Measurements from ENCODE around the gene DPM1. TPM values are rescaled to one million over a fixed set of nuclear protein-coding genes. Genes with fewer than 3 reads are reported as not detected.

DPM1 gene
- total and polyA plus RNA-seq, 2 of the 8 experiments (the other 6 are each of a cell fraction or from before 2014, with no cell fraction given), result 42.3 to 57.0 TPM

DNA sequence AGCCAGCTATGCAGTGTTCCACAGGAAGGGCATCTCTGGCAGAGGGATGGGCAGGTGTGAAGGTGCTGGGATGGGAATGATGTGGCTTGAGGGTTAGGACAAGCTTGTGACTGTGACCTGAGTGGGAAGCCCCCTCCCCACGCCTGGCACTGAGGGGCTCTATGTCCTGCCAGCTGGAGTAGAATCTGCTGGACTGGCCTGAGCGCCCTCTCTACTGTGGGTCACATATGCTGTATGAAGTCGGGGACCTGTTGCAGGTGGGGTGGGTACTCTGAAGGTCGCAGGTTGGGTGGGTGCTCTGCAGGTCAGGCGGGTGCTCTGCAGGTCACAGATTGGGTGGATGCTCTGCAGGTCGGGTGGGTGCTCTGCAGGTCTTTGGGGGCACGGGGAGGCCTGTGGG, 44.3 kb upstream of the DPM1 start:
- ChIA-PET POLR2A (ENCODE audit: partially characterized antibody) (interaction anchor here (0.8 to 0.9 kb wide), 2 partner anchors 13 to 25 kb away, joined by 3 read pairs; no protein-coding TSS in a partner anchor), CTCF (ENCODE audit: partially characterized antibody) (interaction anchor here (0.8 to 2.3 kb wide), 4 partner anchors 10 to 15 kb away, joined by 3 to 10 read pairs (median 4); no protein-coding TSS in a partner anchor)
- Histone ChIP-seq H4K91ac (replicated peaks; ENCODE audit: insufficient read length, low read length) (no peak overlapping the region), H2BK15ac (ENCODE audit: low read length) (no peak overlapping the region), H3K4me2 (ENCODE audit: insufficient read depth in 1 of 2, low read depth in 2 of 2, low read length in 2 of 2) (no peak overlapping the region), H3K79me2 (ENCODE audit: control insufficient read depth in 1 of 2, insufficient read depth in 2 of 2, low read length in 2 of 2) (no peaks in the 10 kb centered on the region), H3K27me3 (replicated peaks in 1 of 4; ENCODE audit: control insufficient read depth in 3 of 4, extremely low read depth in 1 of 4, insufficient read depth in 3 of 4, low read length in 3 of 4) (no peaks in the 10 kb centered on the region; a peak in 1 of 7 replicates), H3K56ac (replicated peaks; ENCODE audit: insufficient read length, low read depth, low read length) (no peak overlapping the region), H3K36me3 (ENCODE audit: control insufficient read depth in 2 of 4, insufficient read depth in 4 of 4, low read length in 3 of 4) (no peaks in the 10 kb centered on the region; a peak in 1 of 8 replicates), H2AFZ (ENCODE audit: low read length) (no peak overlapping the region), H3K18ac (ENCODE audit: extremely low read depth, low read length) (no peak overlapping the region), H3K23ac (ENCODE audit: insufficient read length) (no peak overlapping the region), H2BK120ac (replicated peaks; ENCODE audit: low read depth, low read length) (no peak overlapping the region), H3K4me1 (replicated peaks in 1 of 4; ENCODE audit: control insufficient read depth in 3 of 4, insufficient read depth in 4 of 4, low read length in 3 of 4) (no peaks in the 10 kb centered on the region), H2AK5ac (ENCODE audit: low read depth, low read length) (no peak overlapping the region), H2BK12ac (ENCODE audit: low read depth, low read length) (no peak overlapping the region), H3K14ac (ENCODE audit: insufficient read length) (no peak overlapping the region), H2BK5ac (ENCODE audit: low read depth, low read length) (no peak overlapping the region), H3K27ac (ENCODE audit: low read depth, low read length) (no peak overlapping the region), H4K20me1 (replicated peaks in 1 of 2; ENCODE audit: control insufficient read depth in 1 of 2, insufficient read depth in 2 of 2, low read length in 2 of 2) (no peaks in the 10 kb centered on the region), H3K79me1 (ENCODE audit: low read depth, low read length) (no peaks in the 10 kb centered on the region), H3K23me2 (ENCODE audit: low read depth, low read length) (no peaks in the 10 kb centered on the region), H4K8ac (ENCODE audit: extremely low read depth, insufficient read depth, low read length) (peak overlapping the region; percentile 38; the same call in 1 of the 2 replicates), H3K4ac (replicated peaks; ENCODE audit: insufficient read length, low read depth, low read length) (no peak overlapping the region), H4K5ac (ENCODE audit: insufficient read length, low read depth, low read length) (no peak overlapping the region), H2BK20ac (ENCODE audit: low read length) (no peak overlapping the region), H3K9ac (replicated peaks in 1 of 4; ENCODE audit: extremely low read depth in 1 of 4, low read depth in 3 of 4, low read length in 3 of 4) (no peak overlapping the region), H3K4me3 (ENCODE audit: extremely low read depth in 1 of 4, insufficient read depth in 2 of 4, low read depth in 3 of 4, low read length in 4 of 4) (no peak overlapping the region), H3K9me3 (ENCODE audit: insufficient read depth in 2 of 2, low read depth in 1 of 2, low read length in 1 of 2) (no peaks in the 10 kb centered on the region)
- DNase-seq (ENCODE audit: low read depth in 1 of 2, low spot score in 2 of 2), result no peak
- WGBS, 2 experiments (ENCODE audit: extremely low coverage in 1 of 2, insufficient coverage in 1 of 2, insufficient read length in 1 of 2, insufficient replicate concordance in 2 of 2, low coverage in 1 of 2, low lambda C conversion rate in 2 of 2, missing lambda C conversion rate in 1 of 2), result 91% methylated on average over 7 of the region's 7 CpGs; no CpG with 5 or more reads in 1 of the 2 experiments
- no peak for FAIRE-seq
- no peak for TF ChIP-seq EGR1 (IDR thresholded peaks at IDR 0.05; ENCODE audit: borderline replicate concordance, low read depth, low read length)
